Fibroblast of lung (primary cell): ENCODE measurements around the gene APBB2. TPM values are rescaled to one million over a fixed set of nuclear protein-coding genes. Genes with fewer than 3 reads are reported as not detected.

Source experiments
- DNase-seq, 2 donors: peaks; one replicate each; pipeline versions ENCODE4 v3.0.0 to v3.0.0-alpha.2; 2010; ENCODE audit warnings: low read depth in 2 of 2
- H2AFZ ChIP-seq: 2 replicates; pipeline ENCODE4 v1.5.1; 2012; ENCODE audit warnings: low read length, control low read depth, inconsistent platforms
- H3K27ac ChIP-seq: 2 replicates; pipeline ENCODE4 v1.5.1; 2011; ENCODE audit warnings: low read length, control low read depth; ENCODE audit not compliant: insufficient read depth
- H3K27me3 ChIP-seq: 2 replicates; pipeline ENCODE4 v1.5.1; 2011; ENCODE audit warnings: mild to moderate bottlenecking, low read length; ENCODE audit not compliant: control insufficient read depth, insufficient read depth
- H3K36me3 ChIP-seq: 2 replicates; pipeline ENCODE4 v1.5.1; 2011; ENCODE audit warnings: low read length; ENCODE audit not compliant: control insufficient read depth, insufficient read depth
- H3K4me1 ChIP-seq: 2 replicates; pipeline ENCODE4 v1.5.1; 2011; ENCODE audit warnings: low read length; ENCODE audit not compliant: control insufficient read depth, insufficient read depth; ENCODE audit errors: extremely low read depth
- H3K4me2 ChIP-seq: 2 replicates; pipeline ENCODE4 v1.5.1; 2011; ENCODE audit warnings: low read length, control low read depth; ENCODE audit not compliant: insufficient read depth; ENCODE audit errors: extremely low read depth
- H3K4me3 ChIP-seq, 4 experiments: fragments of 200-600 bp in 1 of 4; sonication (generic) in 1 of 4; replicated peaks in 1 of 4; 2 replicates each; pipeline ENCODE4 v1.5.1; 2011 to 2016; ENCODE audit warnings: low read length in 4 of 4, low read depth in 3 of 4, mild to moderate bottlenecking in 3 of 4, control low read depth in 2 of 4, inconsistent platforms in 1 of 4, mixed read lengths in 1 of 4; ENCODE audit not compliant: insufficient read depth in 1 of 4; ENCODE audit errors: control extremely low read depth in 1 of 4
- H3K79me2 ChIP-seq: 2 replicates; pipeline ENCODE4 v1.5.1; 2012; ENCODE audit warnings: mild to moderate bottlenecking, low read length, inconsistent platforms; ENCODE audit not compliant: control insufficient read depth, insufficient read depth
- H3K9ac ChIP-seq: 2 replicates; pipeline ENCODE4 v1.5.1; 2011; ENCODE audit warnings: mild to moderate bottlenecking, low read length, control low read depth; ENCODE audit not compliant: insufficient read depth
- H3K9me3 ChIP-seq: 2 replicates; pipeline ENCODE4 v1.5.1; 2012; ENCODE audit warnings: low read depth, low read length; ENCODE audit not compliant: control insufficient read depth, insufficient read depth
- H4K20me1 ChIP-seq: 2 replicates; pipeline ENCODE4 v1.5.1; 2011; ENCODE audit warnings: low read length; ENCODE audit not compliant: control insufficient read depth, insufficient read depth; ENCODE audit errors: extremely low read depth
- EZH2 ChIP-seq: IDR thresholded peaks from 2 replicates; pipeline ENCODE4 v1.5.1; 2012; ENCODE audit warnings: low read length, control low read depth, mild to moderate bottlenecking; ENCODE audit errors: missing control alignments
- polyA plus RNA-seq, 2 donors: library from polyadenylated mRNA; depleted of rRNA in 1 of 2; stranded (reverse) in 1 of 2; unstranded in 1 of 2; fragments of >200 nt; gene quantifications; 2 replicates each; pipeline ENCODE4 v1.2.1, GENCODE V29; 2011 to 2012; ENCODE audit warnings: missing spikeins in 1 of 2
- total RNA-seq: library from RNA; depleted of rRNA; stranded (reverse); fragments of >200 nt; gene quantifications from 2 replicates; pipeline ENCODE4 v1.2.1, GENCODE V29; 2014
- TF ChIP-seq, protein P1 (sequence below), 2 donors: IDR thresholded peaks in 1 of 2; conservative IDR thresholded peaks in 1 of 2; 1 replicate in 1 of 2; 2 replicates in 1 of 2; pipeline ENCODE4 v1.5.1; 2011 to 2012; ENCODE audit warnings: low read length in 2 of 2, control low read depth in 1 of 2, inconsistent platforms in 1 of 2, low read depth in 1 of 2, mild to moderate bottlenecking in 1 of 2

Gene APBB2
- total and polyA plus RNA-seq, 2 donors (not counting 1 experiment from before 2014, with no cell fraction given): 25.1 to 29.8 TPM

DNA sequence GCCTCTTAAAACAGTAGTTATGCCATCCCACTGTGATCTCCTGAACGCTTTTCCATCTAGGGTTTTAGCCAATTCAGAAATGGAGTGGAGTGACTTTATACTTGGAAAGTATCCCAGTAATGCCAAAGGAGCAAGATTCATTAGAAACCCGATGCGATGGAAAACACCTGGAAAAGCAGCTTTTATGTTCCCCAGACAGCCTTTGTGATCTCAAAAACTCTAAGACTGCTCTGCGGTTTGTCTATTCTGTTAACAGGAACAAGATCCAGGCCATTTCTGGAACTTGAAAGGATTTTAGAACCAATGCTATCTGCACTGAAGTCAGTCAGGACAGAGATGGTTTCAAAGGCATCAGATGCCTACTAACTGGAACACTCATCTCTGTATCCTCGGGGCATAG lies 145.1 kb downstream of the APBB2 start:
- Histone ChIP-seq H3K27me3 (no peaks in the 10 kb centered on the region), H3K36me3 (no peaks in the 10 kb centered on the region), H3K79me2 (no peaks in the 10 kb centered on the region), H3K4me1 (no peaks in the 10 kb centered on the region), H3K9ac (no peak overlapping the region), H2AFZ (no peak overlapping the region), H4K20me1 (no peaks in the 10 kb centered on the region), H3K27ac (no peak overlapping the region), H3K4me3 (no peak overlapping the region), H3K4me2 (no peak overlapping the region), H3K9me3 (no peaks in the 10 kb centered on the region)
- TF ChIP-seq, protein P1, sequence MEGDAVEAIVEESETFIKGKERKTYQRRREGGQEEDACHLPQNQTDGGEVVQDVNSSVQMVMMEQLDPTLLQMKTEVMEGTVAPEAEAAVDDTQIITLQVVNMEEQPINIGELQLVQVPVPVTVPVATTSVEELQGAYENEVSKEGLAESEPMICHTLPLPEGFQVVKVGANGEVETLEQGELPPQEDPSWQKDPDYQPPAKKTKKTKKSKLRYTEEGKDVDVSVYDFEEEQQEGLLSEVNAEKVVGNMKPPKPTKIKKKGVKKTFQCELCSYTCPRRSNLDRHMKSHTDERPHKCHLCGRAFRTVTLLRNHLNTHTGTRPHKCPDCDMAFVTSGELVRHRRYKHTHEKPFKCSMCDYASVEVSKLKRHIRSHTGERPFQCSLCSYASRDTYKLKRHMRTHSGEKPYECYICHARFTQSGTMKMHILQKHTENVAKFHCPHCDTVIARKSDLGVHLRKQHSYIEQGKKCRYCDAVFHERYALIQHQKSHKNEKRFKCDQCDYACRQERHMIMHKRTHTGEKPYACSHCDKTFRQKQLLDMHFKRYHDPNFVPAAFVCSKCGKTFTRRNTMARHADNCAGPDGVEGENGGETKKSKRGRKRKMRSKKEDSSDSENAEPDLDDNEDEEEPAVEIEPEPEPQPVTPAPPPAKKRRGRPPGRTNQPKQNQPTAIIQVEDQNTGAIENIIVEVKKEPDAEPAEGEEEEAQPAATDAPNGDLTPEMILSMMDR (conservative IDR thresholded peaks at IDR 0.05 in 1 of 2, IDR thresholded peaks at IDR 0.05 in 1 of 2; ENCODE audit: low read depth in 1 of 2, low read length in 2 of 2): no peak
- TF ChIP-seq EZH2: no peak
- peak; percentile 69 to 73 for DNase-seq

DNA sequence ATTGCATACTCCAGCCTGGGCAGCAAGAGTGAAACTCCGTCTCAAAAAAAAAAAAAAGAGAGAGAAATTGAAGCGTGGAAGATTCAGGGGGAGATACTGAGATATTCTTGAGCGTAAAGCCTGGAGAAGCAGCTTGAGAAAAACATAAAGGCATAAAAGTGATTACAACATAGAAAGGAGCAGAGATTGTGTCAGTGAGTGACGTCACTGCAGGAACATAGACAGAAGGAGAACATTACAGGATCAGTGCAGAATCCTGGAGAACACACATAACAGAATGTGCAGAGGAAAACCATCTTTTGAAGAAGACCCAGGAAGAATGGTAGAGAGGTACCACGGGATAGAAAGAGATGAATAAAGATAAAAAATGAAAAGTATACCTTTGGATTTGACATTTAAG lies 147.0 kb downstream of the APBB2 start:
- TF ChIP-seq, protein P1 (conservative IDR thresholded peaks at IDR 0.05 in 1 of 2, IDR thresholded peaks at IDR 0.05 in 1 of 2; ENCODE audit: low read depth in 1 of 2, low read length in 2 of 2): no peak
- TF ChIP-seq EZH2: no peak
- Histone ChIP-seq H3K9me3 (no peaks in the 10 kb centered on the region), H3K4me2 (no peak overlapping the region), H3K36me3 (no peaks in the 10 kb centered on the region), H3K4me3 (no peak overlapping the region), H3K4me1 (no peaks in the 10 kb centered on the region), H3K9ac (no peak overlapping the region), H3K27me3 (no peaks in the 10 kb centered on the region), H3K79me2 (no peaks in the 10 kb centered on the region), H3K27ac (no peak overlapping the region), H2AFZ (no peak overlapping the region), H4K20me1 (no peaks in the 10 kb centered on the region)
- DNase-seq: peak in 1 of 2 donors; percentile 65

DNA sequence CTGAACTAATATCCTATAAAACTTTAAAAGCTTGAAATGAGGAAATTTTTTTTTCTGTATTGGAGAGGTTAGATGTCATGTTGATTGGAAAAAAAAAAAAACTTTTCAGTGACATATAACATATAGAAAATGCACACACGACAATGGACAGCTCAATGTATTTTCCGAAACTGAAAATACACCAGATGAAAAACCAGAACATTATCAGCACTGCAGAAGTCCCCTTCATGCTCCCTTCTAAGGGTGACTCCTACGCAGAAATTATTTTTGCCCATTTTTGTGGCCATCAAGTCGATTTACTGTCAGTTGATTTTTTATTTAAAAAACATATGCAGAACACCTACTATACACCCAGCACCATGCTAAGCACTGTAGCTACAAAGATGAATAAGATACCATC lies 148.3 kb downstream of the APBB2 start:
- H4K20me1 ChIP-seq: no peaks in the 10 kb centered on the region
- no peak for DNase-seq
- H3K27ac ChIP-seq: no peak overlapping the region
- H3K36me3 ChIP-seq: no peaks in the 10 kb centered on the region
- peaks cover 3% of the 10 kb centered on the region for H3K4me1 ChIP-seq
- H2AFZ ChIP-seq: no peak overlapping the region
- H3K4me3 ChIP-seq: no peak overlapping the region
- no peak overlapping the region for H3K9ac ChIP-seq
- no peak overlapping the region for H3K4me2 ChIP-seq
- H3K27me3 ChIP-seq: no peaks in the 10 kb centered on the region
- no peak for TF ChIP-seq EZH2
- TF ChIP-seq, protein P1 (conservative IDR thresholded peaks at IDR 0.05 in 1 of 2, IDR thresholded peaks at IDR 0.05 in 1 of 2; ENCODE audit: low read depth in 1 of 2, low read length in 2 of 2): no peak
- no peaks in the 10 kb centered on the region for H3K9me3 ChIP-seq
- no peaks in the 10 kb centered on the region for H3K79me2 ChIP-seq
